ENCODE measurements around the gene TMEM260.

TMEM260 gene

GRCh38 chr14:56632195-56632594, 52.6 kb downstream of the TMEM260 start:
- no peak overlapping the region for H3K4me3 ChIP-seq
- peaks cover 4% of the 10 kb centered on the region; the same call in 1 of the 2 replicates for H3K9me3 ChIP-seq
- H3K27me3 ChIP-seq (ENCODE audit: low read depth): no peaks in the 10 kb centered on the region
- no peak for DNase-seq (ENCODE audit: low spot score in 2 of 2)
- no peaks in the 10 kb centered on the region for H3K4me1 ChIP-seq
- in situ Hi-C loops (cut with MboI; ENCODE audit: low sequenced_read_pairs): no loop called here
- peaks cover 6% of the 10 kb centered on the region; the same call in 1 of the 2 replicates for H3K36me3 ChIP-seq (replicated peaks)

- no peaks in the 10 kb centered on the region for H3K27me3 ChIP-seq (ENCODE audit: low read depth)
- no peak overlapping the region for H3K4me3 ChIP-seq
- in situ Hi-C loops (cut with MboI; ENCODE audit: low sequenced_read_pairs): no loop called here
- peaks cover 4% of the 10 kb centered on the region; the same call in 1 of the 2 replicates for H3K9me3 ChIP-seq
- peaks cover 17% of the 10 kb centered on the region for H3K36me3 ChIP-seq (replicated peaks)
- no peaks in the 10 kb centered on the region for H3K4me1 ChIP-seq
- no peak for DNase-seq (ENCODE audit: low spot score in 2 of 2)
These were observed 53.9 kb downstream of the TMEM260 start for GRCh38 chr14:56633544-56633943.

GRCh38 chr14:56635041-56635440, 55.4 kb downstream of the TMEM260 start:
- Histone ChIP-seq H3K4me1 (no peaks in the 10 kb centered on the region), H3K9me3 (peaks cover 4% of the 10 kb centered on the region; the same call in 1 of the 2 replicates), H3K36me3 (replicated peaks) (peaks cover 30% of the 10 kb centered on the region), H3K4me3 (no peak overlapping the region), H3K27me3 (ENCODE audit: low read depth) (no peaks in the 10 kb centered on the region)
- DNase-seq (ENCODE audit: low spot score in 2 of 2): no peak
- in situ Hi-C loops (cut with MboI; ENCODE audit: low sequenced_read_pairs): no loop called here

GRCh38 chr14:56647493-56647892, 67.9 kb downstream of the TMEM260 start:
- Histone ChIP-seq H3K4me1 (peaks cover 14% of the 10 kb centered on the region), H3K4me3 (no peak overlapping the region), H3K36me3 (replicated peaks) (no peaks in the 10 kb centered on the region), H3K9me3 (no peaks in the 10 kb centered on the region), H3K27me3 (ENCODE audit: low read depth) (no peaks in the 10 kb centered on the region)
- in situ Hi-C loops (cut with MboI; ENCODE audit: low sequenced_read_pairs): no loop called here
- no peak for DNase-seq (ENCODE audit: low spot score in 2 of 2)

- H3K9me3 ChIP-seq: no peaks in the 10 kb centered on the region
- H3K4me1 ChIP-seq: peaks cover 14% of the 10 kb centered on the region
- in situ Hi-C loops (cut with MboI; ENCODE audit: low sequenced_read_pairs): no loop called here
- DNase-seq (ENCODE audit: low spot score in 2 of 2): peak; percentile 32 to 66
- H3K36me3 ChIP-seq (replicated peaks): no peaks in the 10 kb centered on the region
- H3K4me3 ChIP-seq: no peak overlapping the region
- no peaks in the 10 kb centered on the region for H3K27me3 ChIP-seq (ENCODE audit: low read depth)
These were observed 69.1 kb downstream of the TMEM260 start for GRCh38 chr14:56648508-56649301.

- Histone ChIP-seq H3K27me3 (ENCODE audit: low read depth) (no peaks in the 10 kb centered on the region), H3K36me3 (replicated peaks) (no peaks in the 10 kb centered on the region), H3K4me3 (no peak overlapping the region), H3K9me3 (no peaks in the 10 kb centered on the region), H3K4me1 (peaks cover 14% of the 10 kb centered on the region)
- DNase-seq (ENCODE audit: low spot score in 2 of 2): no peak
- in situ Hi-C loops (cut with MboI; ENCODE audit: low sequenced_read_pairs): no loop called here
These were observed 69.8 kb downstream of the TMEM260 start for GRCh38 chr14:56649382-56649781.

GRCh38 chr14:56650048-56650447, 70.5 kb downstream of the TMEM260 start:
- in situ Hi-C loops (cut with MboI; ENCODE audit: low sequenced_read_pairs): loop anchor here (10.0 to 25.0 kb wide), 2 partner anchors 155 to 537 kb away; no protein-coding TSS in a partner anchor
- Histone ChIP-seq H3K36me3 (replicated peaks) (no peaks in the 10 kb centered on the region), H3K27me3 (ENCODE audit: low read depth) (no peaks in the 10 kb centered on the region), H3K4me3 (no peak overlapping the region), H3K4me1 (peaks cover 14% of the 10 kb centered on the region), H3K9me3 (no peaks in the 10 kb centered on the region)
- no peak for DNase-seq (ENCODE audit: low spot score in 2 of 2)

- Histone ChIP-seq H3K36me3 (replicated peaks) (no peaks in the 10 kb centered on the region), H3K4me3 (no peak overlapping the region), H3K27me3 (ENCODE audit: low read depth) (no peaks in the 10 kb centered on the region), H3K9me3 (no peaks in the 10 kb centered on the region), H3K4me1 (peaks cover 14% of the 10 kb centered on the region)
- no peak for DNase-seq (ENCODE audit: low spot score in 2 of 2)
- in situ Hi-C loops (cut with MboI; ENCODE audit: low sequenced_read_pairs): loop anchor here (10.0 to 25.0 kb wide), 2 partner anchors 154 to 536 kb away; no protein-coding TSS in a partner anchor
These were observed 71.4 kb downstream of the TMEM260 start for GRCh38 chr14:56650979-56651378.

- DNase-seq (ENCODE audit: low spot score in 2 of 2): no peak
- no peak overlapping the region for H3K4me3 ChIP-seq
- no peaks in the 10 kb centered on the region for H3K27me3 ChIP-seq (ENCODE audit: low read depth)
- H3K9me3 ChIP-seq: no peaks in the 10 kb centered on the region
- in situ Hi-C loops (cut with MboI; ENCODE audit: low sequenced_read_pairs): loop anchor here (10.0 to 25.0 kb wide), 2 partner anchors 147 to 530 kb away; no protein-coding TSS in a partner anchor
- H3K4me1 ChIP-seq: peaks cover 22% of the 10 kb centered on the region
- no peaks in the 10 kb centered on the region for H3K36me3 ChIP-seq (replicated peaks)
These were observed 78.0 kb downstream of the TMEM260 start for GRCh38 chr14:56657604-56658003.

- H3K27me3 ChIP-seq (ENCODE audit: low read depth): no peaks in the 10 kb centered on the region
- no peaks in the 10 kb centered on the region for H3K36me3 ChIP-seq (replicated peaks)
- peaks cover 22% of the 10 kb centered on the region for H3K4me1 ChIP-seq
- DNase-seq (ENCODE audit: low spot score in 2 of 2): peak; percentile 31 to 54
- no peak overlapping the region for H3K4me3 ChIP-seq
- in situ Hi-C loops (cut with MboI; ENCODE audit: low sequenced_read_pairs): loop anchor here (10.0 to 25.0 kb wide), 2 partner anchors 145 to 528 kb away; no protein-coding TSS in a partner anchor
- H3K9me3 ChIP-seq: 0 out of 2 replicates have a peak, but pooled peaks cover 2% of the 10 kb centered on the region
These were observed 79.8 kb downstream of the TMEM260 start for GRCh38 chr14:56659378-56659777.

- in situ Hi-C loops (cut with MboI; ENCODE audit: low sequenced_read_pairs): loop anchor here (10.0 to 25.0 kb wide), 2 partner anchors 145 to 527 kb away; no protein-coding TSS in a partner anchor
- no peaks in the 10 kb centered on the region for H3K27me3 ChIP-seq (ENCODE audit: low read depth)
These were observed 80.5 kb downstream of the TMEM260 start for GRCh38 chr14:56659964-56660551.

GRCh38 chr14:56660677-56661389, 81.2 kb downstream of the TMEM260 start:
- no peak overlapping the region for H3K4me3 ChIP-seq
- no peaks in the 10 kb centered on the region for H3K27me3 ChIP-seq (ENCODE audit: low read depth)
- H3K9me3 ChIP-seq: 0 out of 2 replicates have a peak, but pooled peaks cover 2% of the 10 kb centered on the region
- H3K36me3 ChIP-seq (replicated peaks): no peaks in the 10 kb centered on the region
- DNase-seq (ENCODE audit: low spot score in 2 of 2): no peak
- in situ Hi-C loops (cut with MboI; ENCODE audit: low sequenced_read_pairs): loop anchor here (25.0 kb wide), 1 partner anchor 526 kb away; no protein-coding TSS in a partner anchor
- H3K4me1 ChIP-seq: peaks cover 22% of the 10 kb centered on the region

More at GRCh38 chr14:56659964-56660551, 80.5 kb downstream of the TMEM260 start:
- H3K36me3 ChIP-seq (replicated peaks): no peaks in the 10 kb centered on the region
- DNase-seq (ENCODE audit: low spot score in 2 of 2): peak in 1 of 2 experiments; percentile 76
- H3K4me1 ChIP-seq: peaks cover 22% of the 10 kb centered on the region
- no peak overlapping the region for H3K4me3 ChIP-seq
- 0 out of 2 replicates have a peak, but pooled peaks cover 2% of the 10 kb centered on the region for H3K9me3 ChIP-seq

- peaks cover 22% of the 10 kb centered on the region for H3K4me1 ChIP-seq
- H3K36me3 ChIP-seq (replicated peaks): no peaks in the 10 kb centered on the region
- H3K4me3 ChIP-seq: no peak overlapping the region
- in situ Hi-C loops (cut with MboI; ENCODE audit: low sequenced_read_pairs): loop anchor here (25.0 kb wide), 1 partner anchor 526 kb away; no protein-coding TSS in a partner anchor
- H3K9me3 ChIP-seq: 0 out of 2 replicates have a peak, but pooled peaks cover 2% of the 10 kb centered on the region
- no peaks in the 10 kb centered on the region for H3K27me3 ChIP-seq (ENCODE audit: low read depth)
- no peak for DNase-seq (ENCODE audit: low spot score in 2 of 2)
These were observed 81.9 kb downstream of the TMEM260 start for GRCh38 chr14:56661478-56661877.

Measured in HAP-1 (cell line).